Psoas muscle (tissue), 8 donors: ENCODE measurements around the gene ZNF574. TPM values are rescaled to one million over a fixed set of nuclear protein-coding genes. Genes with fewer than 3 reads are reported as not detected.
A peak's percentile ranks its signal among the peaks of the same experiment; 100 is the strongest.

Source experiments
- ATAC-seq, 4 donors: fragments of 200-7000 bp; cut with Tn5 transposase; one replicate each; pipeline ENCODE4 v1.9.1; 2020; ENCODE audit warnings: moderate library complexity in 3 of 4, mild to moderate bottlenecking in 2 of 4
- DNase-seq, 2 donors: peaks; one replicate each; pipeline ENCODE4 v3.0.0-alpha.2; 2020
- H3K27ac ChIP-seq: fragments of 200-600 bp; one replicate; pipeline ENCODE4 v1.8.0; 2022
- H3K27me3 ChIP-seq, 3 donors: fragments of 200-600 bp in 1 of 3; one replicate each; pipeline versions ENCODE4 v1.6.1 to v1.8.0; 2013 to 2022; ENCODE audit warnings: low read length in 2 of 3, mild to moderate bottlenecking in 2 of 3, moderate library complexity in 1 of 3; ENCODE audit not compliant: insufficient read depth in 3 of 3
- H3K36me3 ChIP-seq, 2 donors: fragments of 200-600 bp in 1 of 2; one replicate each; pipeline versions ENCODE4 v1.6.1 to v1.8.0; 2013 to 2022; ENCODE audit warnings: low read depth in 1 of 2, mild to moderate bottlenecking in 1 of 2, moderate library complexity in 1 of 2; ENCODE audit not compliant: insufficient read depth in 1 of 2
- H3K4me1 ChIP-seq: fragments of 200-600 bp; one replicate; pipeline ENCODE4 v1.8.0; 2022
- H3K4me3 ChIP-seq: fragments of 200-600 bp; one replicate; pipeline ENCODE4 v1.8.0; 2022; ENCODE audit warnings: mild to moderate bottlenecking
- H3K9me3 ChIP-seq: fragments of 200-600 bp; one replicate; pipeline ENCODE4 v1.8.0; 2022
- WGBS, 3 donors: extraction: QIAGEN DNeasy Blood & Tissue Kit; methylation state at CpG; one replicate each; pipeline versions ENCODE4 v1.1.6 to v1.1.7; 2013; 5-methylcytosine and 5-hydroxymethylcytosine counted together
- intact Hi-C, 2 donors: fragments of 100-400 bp; cut with DNase I; formaldehyde crosslinking; loops; one replicate each; pipeline versions ENCODE4 v1.11.0 to v1.14.2; 2022
- polyA plus RNA-seq, 3 donors: library from polyadenylated mRNA; stranded (reverse); fragments of 200-250 nt; gene quantifications; one replicate each; pipeline ENCODE4 v1.2.3, GENCODE V29; 2013
- total RNA-seq, 4 donors: library from RNA; stranded (reverse); fragmentation: NEBNext Ultra II Directional in 2 of 4; extraction: Animal tissue kit (Norgen Biotek cat#: 25700) in 2 of 4; gene quantifications; one replicate each; pipeline versions ENCODE4 v1.2.1 to v1.2.4, GENCODE V29; 2021 to 2023
- TF ChIP-seq, protein P1 (sequence below): fragments of 200-600 bp; IDR thresholded peaks from one replicate; pipeline ENCODE4 v1.8.0; 2022; ENCODE audit warnings: antibody characterized with exemption
- donor health status: healthy with polysubstance abuse.
- donor health status: DM: no; HTN: no; CAD: no; lungs with moderate emphysema.
- donor health status: Bipolar disorder and iron deficiency.
- donor health status: healthy.
- donor health status: DM: yes; HTN: yes; CAD: no.
- donor health status: DM: no; HTN: no; CAD: no.
- donor health status: DM: no; HTN: no; CAD: no.
- donor health status: DM: yes; HTN: yes; CAD: no.

ZNF574 gene
- total and polyA plus RNA-seq, 7 donors, result 6.4 to 11.2 (median 8.7) TPM

DNA sequence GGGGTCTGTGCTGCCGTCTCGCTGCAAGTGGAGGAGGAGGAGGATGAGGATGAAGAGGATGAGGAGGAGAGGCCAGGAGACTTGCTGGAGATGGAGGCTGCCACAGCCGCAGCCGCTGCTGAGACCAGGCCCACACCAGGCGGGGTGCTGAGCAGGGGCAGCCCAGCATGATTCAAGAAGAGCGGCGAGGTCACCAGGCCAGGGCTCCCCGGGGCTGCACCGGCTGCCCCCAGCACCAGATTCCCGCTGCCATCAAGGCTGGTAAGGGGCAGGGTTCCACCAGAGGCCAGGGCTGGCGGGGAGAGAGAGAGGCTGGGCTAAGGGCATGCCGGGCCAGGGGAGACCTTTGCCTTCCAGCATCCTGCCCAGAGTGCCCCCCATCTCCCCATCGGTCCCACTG is 15.3 kb downstream of the ZNF574 start:
- no peak overlapping the region for H3K4me3 ChIP-seq
- DNase-seq, result no peak
- H3K9me3 ChIP-seq, result no peaks in the 10 kb centered on the region
- intact Hi-C loops, result no loop called here
- TF ChIP-seq, protein P1, sequence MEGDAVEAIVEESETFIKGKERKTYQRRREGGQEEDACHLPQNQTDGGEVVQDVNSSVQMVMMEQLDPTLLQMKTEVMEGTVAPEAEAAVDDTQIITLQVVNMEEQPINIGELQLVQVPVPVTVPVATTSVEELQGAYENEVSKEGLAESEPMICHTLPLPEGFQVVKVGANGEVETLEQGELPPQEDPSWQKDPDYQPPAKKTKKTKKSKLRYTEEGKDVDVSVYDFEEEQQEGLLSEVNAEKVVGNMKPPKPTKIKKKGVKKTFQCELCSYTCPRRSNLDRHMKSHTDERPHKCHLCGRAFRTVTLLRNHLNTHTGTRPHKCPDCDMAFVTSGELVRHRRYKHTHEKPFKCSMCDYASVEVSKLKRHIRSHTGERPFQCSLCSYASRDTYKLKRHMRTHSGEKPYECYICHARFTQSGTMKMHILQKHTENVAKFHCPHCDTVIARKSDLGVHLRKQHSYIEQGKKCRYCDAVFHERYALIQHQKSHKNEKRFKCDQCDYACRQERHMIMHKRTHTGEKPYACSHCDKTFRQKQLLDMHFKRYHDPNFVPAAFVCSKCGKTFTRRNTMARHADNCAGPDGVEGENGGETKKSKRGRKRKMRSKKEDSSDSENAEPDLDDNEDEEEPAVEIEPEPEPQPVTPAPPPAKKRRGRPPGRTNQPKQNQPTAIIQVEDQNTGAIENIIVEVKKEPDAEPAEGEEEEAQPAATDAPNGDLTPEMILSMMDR, result no peak
- H3K27ac ChIP-seq, result no peak overlapping the region
- WGBS, 3 donors, result 80 to 84% (median 81%) methylated on average over 12 to 13 of the region's 13 CpGs
- H3K4me1 ChIP-seq, result no peaks in the 10 kb centered on the region
- no peak for ATAC-seq
- no peaks in the 10 kb centered on the region for H3K36me3 ChIP-seq
- H3K27me3 ChIP-seq, result peaks cover 0 to 7% (median 0%) of the 10 kb centered on the region in 3 donors

DNA sequence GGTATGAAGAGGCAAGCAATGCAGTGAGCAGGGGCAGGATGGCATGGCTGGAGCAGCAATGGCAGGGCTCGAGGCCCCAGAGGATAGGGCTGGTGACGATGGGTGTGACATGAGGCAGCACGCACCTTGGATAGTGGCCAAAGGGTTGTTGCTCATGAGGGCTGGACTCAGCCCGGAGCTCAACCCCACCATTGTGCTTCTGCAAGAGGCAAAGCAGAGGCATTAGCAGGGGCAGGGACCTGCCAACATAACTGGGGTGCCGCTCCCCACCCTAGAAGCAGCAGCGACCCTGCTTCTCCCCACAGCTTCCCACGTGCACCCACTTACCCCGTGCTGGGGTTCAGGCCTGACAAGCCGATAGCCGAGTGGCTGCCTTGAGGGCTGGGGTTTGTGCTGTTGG is 15.8 kb downstream of the ZNF574 start:
- peaks cover 0 to 11% (median 0%) of the 10 kb centered on the region in 3 donors for H3K27me3 ChIP-seq
- ATAC-seq (peak in 1 of 4 donors; percentile 59), DNase-seq (no peak)
- no peaks in the 10 kb centered on the region for H3K36me3 ChIP-seq
- no peaks in the 10 kb centered on the region for H3K4me1 ChIP-seq
- no peak overlapping the region for H3K27ac ChIP-seq
- WGBS, 3 donors, result 26 to 44% (median 43%) methylated on average over 10 of the region's 10 CpGs
- intact Hi-C loops, result no loop called here
- no peaks in the 10 kb centered on the region for H3K9me3 ChIP-seq
- H3K4me3 ChIP-seq, result no peak overlapping the region
- TF ChIP-seq, protein P1, result no peak

DNA sequence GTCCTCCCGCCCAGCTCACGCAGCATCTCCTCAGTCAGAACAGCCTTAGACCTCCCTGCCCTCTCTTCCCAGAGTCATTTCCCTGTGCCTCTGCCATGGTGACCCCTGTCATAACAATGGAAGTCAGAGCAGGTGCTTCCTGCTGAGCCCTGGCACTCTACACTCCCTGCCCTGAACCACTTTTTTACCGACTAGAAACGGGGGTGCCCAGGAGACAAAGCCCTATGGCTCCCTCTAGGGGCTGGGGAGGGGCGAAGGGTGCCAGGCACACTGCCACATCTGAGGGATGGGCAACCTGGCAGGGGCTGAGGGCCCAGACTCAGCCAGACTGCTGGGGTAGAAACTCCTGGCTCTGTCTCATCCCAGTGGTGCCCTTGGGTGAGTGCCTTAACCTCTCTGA is 16.4 kb downstream of the ZNF574 start:
- Histone ChIP-seq H3K27me3 (peaks cover 0 to 13% (median 0%) of the 10 kb centered on the region in 3 donors), H3K27ac (no peak overlapping the region), H3K4me1 (no peaks in the 10 kb centered on the region), H3K36me3 (no peaks in the 10 kb centered on the region), H3K4me3 (no peak overlapping the region), H3K9me3 (no peaks in the 10 kb centered on the region)
- no peak for DNase-seq
- intact Hi-C loops, result no loop called here
- peak; percentile 32 to 75 (median 50) for ATAC-seq
- TF ChIP-seq, protein P1, result peak; percentile 28
- 20 to 30% (median 25%) methylated on average over 5 of the region's 5 CpGs for WGBS, 3 donors

DNA sequence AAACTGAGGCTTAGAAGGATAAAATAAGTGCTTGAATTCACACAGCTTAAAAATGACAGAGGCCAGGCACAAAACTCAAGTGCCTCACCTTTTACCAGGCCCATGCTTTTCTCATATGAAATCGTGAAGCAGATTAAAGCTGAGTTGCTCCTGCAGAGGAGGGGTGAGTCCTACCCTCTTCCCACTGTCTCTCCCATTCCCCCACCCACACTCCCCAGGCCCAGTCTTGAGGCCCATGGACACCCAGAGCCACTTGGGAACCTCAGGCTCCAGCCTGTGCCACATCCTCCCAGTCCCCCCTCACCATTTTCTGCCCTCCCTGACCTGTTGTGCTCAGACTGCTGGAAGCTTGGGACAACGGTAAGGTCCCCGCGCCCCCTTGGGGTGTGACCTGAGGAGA is 17.5 kb downstream of the ZNF574 start:
- 45 to 60% (median 55%) methylated on average over 4 of the region's 4 CpGs for WGBS, 3 donors
- H3K9me3 ChIP-seq, result no peaks in the 10 kb centered on the region
- TF ChIP-seq, protein P1, result no peak
- no peak overlapping the region for H3K4me3 ChIP-seq
- ATAC-seq (no peak), DNase-seq (no peak)
- H3K36me3 ChIP-seq, result no peaks in the 10 kb centered on the region
- intact Hi-C loops, result no loop called here
- H3K4me1 ChIP-seq, result no peaks in the 10 kb centered on the region
- H3K27me3 ChIP-seq, result peaks cover 0 to 16% (median 0%) of the 10 kb centered on the region in 3 donors
- no peak overlapping the region for H3K27ac ChIP-seq

DNA sequence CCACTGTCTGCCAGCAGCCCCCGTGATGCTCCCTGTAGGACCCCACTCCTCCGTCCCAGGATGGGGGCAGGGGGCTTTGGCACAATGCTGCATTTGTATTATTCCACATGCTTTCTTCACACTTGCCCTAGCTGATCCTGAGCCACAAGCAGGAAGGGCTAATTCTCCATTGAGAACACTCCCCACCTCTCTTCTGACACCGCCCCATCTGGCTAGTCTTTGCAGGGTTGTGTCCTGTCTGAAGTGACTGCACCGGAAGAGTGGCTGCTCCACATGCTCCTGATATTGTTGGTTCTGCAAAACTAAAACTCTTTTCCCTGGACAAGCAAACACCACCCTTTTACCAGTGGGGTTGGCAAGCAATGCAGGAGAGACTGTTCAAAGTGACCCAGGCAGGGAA is 18.0 kb downstream of the ZNF574 start:
- 41 to 55% (median 51%) methylated on average over 4 of the region's 4 CpGs for WGBS, 3 donors
- no peaks in the 10 kb centered on the region for H3K9me3 ChIP-seq
- ATAC-seq (no peak), DNase-seq (no peak)
- intact Hi-C loops, result no loop called here
- TF ChIP-seq, protein P1, result no peak
- no peak overlapping the region for H3K4me3 ChIP-seq
- H3K36me3 ChIP-seq, result no peaks in the 10 kb centered on the region
- H3K27ac ChIP-seq, result no peak overlapping the region
- peaks cover 0 to 16% (median 0%) of the 10 kb centered on the region in 3 donors for H3K27me3 ChIP-seq
- H3K4me1 ChIP-seq, result no peaks in the 10 kb centered on the region
